Skeletal muscle cell (primary cell): ENCODE measurements around the gene MIS12.

Source experiments
- DNase-seq: peaks from one replicate; pipeline ENCODE4 v3.0.0-alpha.2; 2010; ENCODE audit warnings: low read depth
- H3K4me3 ChIP-seq: 2 replicates; pipeline ENCODE4 v1.5.1; 2011; ENCODE audit warnings: low read depth, mild to moderate bottlenecking, control low read depth, low read length, moderate library complexity

MIS12 gene

GRCh38 chr17:5486206-5487124 lies at the start of gene MIS12:
Gene MIS12, plus strand, starts transcription at chr17:5486566. Its CDS starts 2,297 bp downstream, at chr17:5488863.
- H3K4me3 ChIP-seq = peak within 1 kb of the TSS; percentile 72
- peak; percentile 98 for DNase-seq

- peak overlapping the region; percentile 78 for H3K4me3 ChIP-seq
Measured at GRCh38 chr17:5437721-5438317, 48.5 kb upstream of the MIS12 start.

GRCh38 chr17:5438716-5439445 lies 47.5 kb upstream of the MIS12 start, which contains the start of gene C1QBP:
Gene C1QBP, minus strand, starts transcription at chr17:5439155. Its CDS starts 82 bp downstream, at chr17:5439073.
- peak within 1 kb of the TSS; percentile 78 for H3K4me3 ChIP-seq
- DNase-seq = peak; percentile 56

More at GRCh38 chr17:5437721-5438317, 48.5 kb upstream of the MIS12 start:
- DNase-seq = no peak

- H3K4me3 ChIP-seq = peak overlapping the region; percentile 78
Measured at GRCh38 chr17:5439446-5439764, 47.0 kb upstream of the MIS12 start.

GRCh38 chr17:5443728-5444127 lies 42.6 kb upstream of the MIS12 start:
- no peak overlapping the region for H3K4me3 ChIP-seq
- DNase-seq = no peak

More at GRCh38 chr17:5439446-5439764, 47.0 kb upstream of the MIS12 start:
- DNase-seq = no peak

GRCh38 chr17:5444209-5444608 lies 42.2 kb upstream of the MIS12 start:
- no peak overlapping the region for H3K4me3 ChIP-seq
- no peak for DNase-seq

GRCh38 chr17:5446786-5447185 lies 39.6 kb upstream of the MIS12 start:
- no peak overlapping the region for H3K4me3 ChIP-seq
- DNase-seq = no peak

GRCh38 chr17:5464717-5465507 lies 21.5 kb upstream of the MIS12 start:
- no peak overlapping the region for H3K4me3 ChIP-seq
- no peak for DNase-seq

- no peak for DNase-seq
- no peak overlapping the region for H3K4me3 ChIP-seq
Measured at GRCh38 chr17:5466295-5466694, 20.1 kb upstream of the MIS12 start.

- no peak for DNase-seq
- H3K4me3 ChIP-seq = peak overlapping the region; percentile 87
Measured at GRCh38 chr17:5467416-5467815, 18.9 kb upstream of the MIS12 start.

- peak overlapping the region; percentile 87 for H3K4me3 ChIP-seq
- DNase-seq = no peak
Measured at GRCh38 chr17:5468075-5468473, 18.3 kb upstream of the MIS12 start.

GRCh38 chr17:5472511-5472910 lies 13.9 kb upstream of the MIS12 start:
- DNase-seq = no peak
- H3K4me3 ChIP-seq = no peak overlapping the region

- no peak overlapping the region for H3K4me3 ChIP-seq
- DNase-seq = no peak
Measured at GRCh38 chr17:5473906-5474305, 12.5 kb upstream of the MIS12 start.

- no peak overlapping the region for H3K4me3 ChIP-seq
- DNase-seq = no peak
Measured at GRCh38 chr17:5478992-5479391, 7.4 kb upstream of the MIS12 start.

GRCh38 chr17:5480962-5481361 lies 5.4 kb upstream of the MIS12 start:
- H3K4me3 ChIP-seq = no peak overlapping the region
- DNase-seq = no peak

- DNase-seq = no peak
- no peak overlapping the region for H3K4me3 ChIP-seq
Measured at GRCh38 chr17:5481451-5481850, 4.9 kb upstream of the MIS12 start.

GRCh38 chr17:5485270-5486205 lies 828 bp upstream of the MIS12 start, which contains the start of gene DERL2:
Gene DERL2, minus strand, starts transcription at chr17:5486178. Its CDS starts 17 bp downstream, at chr17:5486161.
- DNase-seq = no peak

GRCh38 chr17:5488752-5489151 lies 2.4 kb downstream of the MIS12 start:
- DNase-seq = no peak
- no peak overlapping the region for H3K4me3 ChIP-seq

More at GRCh38 chr17:5485270-5486205, 828 bp upstream of the MIS12 start, which contains the start of gene DERL2:
- H3K4me3 ChIP-seq = peak within 1 kb of the TSS; percentile 72
